HepG2 (cell line): ENCODE measurements around the gene RRN3. TPM values are rescaled to one million over a fixed set of nuclear protein-coding genes. Genes with fewer than 3 reads are reported as not detected.

ENCODE experiments used
- BRD4 ChIP-seq: sonication (generic); formaldehyde crosslinking; IDR thresholded peaks from 2 replicates; pipeline ENCODE4 v1.4.0; 2020; ENCODE audit warnings: missing genetic modification reagents
- FOSL2 ChIP-seq: sonication (generic); formaldehyde crosslinking; IDR thresholded peaks from 2 replicates; pipeline ENCODE4 v1.4.0; 2020; ENCODE audit warnings: missing genetic modification reagents
- HIVEP1 ChIP-seq: sonication (generic); formaldehyde crosslinking; IDR thresholded peaks from 2 replicates; pipeline ENCODE4 v1.4.0; 2020; ENCODE audit warnings: mild to moderate bottlenecking, missing genetic modification reagents
- ISL2 ChIP-seq: sonication (generic); formaldehyde crosslinking; IDR thresholded peaks from 2 replicates; pipeline ENCODE4 v1.5.0; 2020; ENCODE audit warnings: missing genetic modification reagents
- JUND ChIP-seq: sonication (generic); formaldehyde crosslinking; IDR thresholded peaks from 2 replicates; pipeline ENCODE4 v1.8.0; 2022; ENCODE audit warnings: mild to moderate bottlenecking, missing genetic modification reagents
- SOX5 ChIP-seq: IDR thresholded peaks from 2 replicates; pipeline ENCODE4 v1.6.1; 2016; ENCODE audit warnings: borderline replicate concordance
- TBX2 ChIP-seq: sonication (generic); formaldehyde crosslinking; IDR thresholded peaks from 2 replicates; pipeline ENCODE4 v1.5.0; 2020; ENCODE audit warnings: missing genetic modification reagents, mild to moderate bottlenecking, borderline replicate concordance
- ZBTB8A ChIP-seq: sonication (generic); formaldehyde crosslinking; IDR thresholded peaks from 2 replicates; pipeline ENCODE4 v1.4.0; 2020; ENCODE audit warnings: mild to moderate bottlenecking, low read depth, missing genetic modification reagents, borderline replicate concordance
- ZKSCAN8 ChIP-seq: IDR thresholded peaks from 2 replicates; pipeline ENCODE4 v1.6.1; 2016; ENCODE audit warnings: borderline replicate concordance, missing genetic modification reagents, missing compliant biosample characterization
- ZNF296 ChIP-seq: sonication (generic); formaldehyde crosslinking; conservative IDR thresholded peaks from 2 replicates; pipeline ENCODE4 v1.5.0; 2020; ENCODE audit warnings: mild to moderate bottlenecking, missing genetic modification reagents
- ZNF44 ChIP-seq: sonication (generic); formaldehyde crosslinking; IDR thresholded peaks from 2 replicates; pipeline ENCODE4 v1.5.1; 2020; ENCODE audit warnings: mild to moderate bottlenecking, missing genetic modification reagents
- ZNF598 ChIP-seq: sonication (generic); formaldehyde crosslinking; IDR thresholded peaks from 2 replicates; pipeline ENCODE4 v1.5.1; 2020; ENCODE audit warnings: mild to moderate bottlenecking, missing genetic modification reagents, borderline replicate concordance
- ZNF83 ChIP-seq: sonication (generic); formaldehyde crosslinking; IDR thresholded peaks from 2 replicates; pipeline ENCODE4 v1.4.0; 2020; ENCODE audit warnings: missing genetic modification reagents, mild to moderate bottlenecking, borderline replicate concordance
- ZNF841 ChIP-seq: sonication (generic); formaldehyde crosslinking; IDR thresholded peaks from 2 replicates; pipeline ENCODE4 v1.8.1; 2023; ENCODE audit warnings: missing genetic modification reagents, borderline replicate concordance
- polyA plus RNA-seq, 8 experiments: library from polyadenylated mRNA; depleted of rRNA in 3 of 8; stranded (reverse) in 7 of 8; unstranded in 1 of 8; fragments of >200 nt; fragmentation: Illumina TruSeq in 4 of 8; extraction: Trizol in 4 of 8; gene quantifications; 2 replicates each; pipeline versions ENCODE4 v1.2.1 to v1.2.3, GENCODE V29; 2011 to 2016; ENCODE audit warnings: low read depth in 4 of 8, missing spikeins in 1 of 8, mixed read lengths in 1 of 8; ENCODE audit not compliant: insufficient read depth in 1 of 8
- total RNA-seq, 5 experiments: library from RNA; depleted of rRNA; stranded (reverse); fragments of >200 nt; fragmentation: Illumina TruSeq; extraction: Trizol; gene quantifications; 2 replicates each; pipeline ENCODE4 v1.2.3, GENCODE V29; 2016; ENCODE audit warnings: low read depth in 1 of 5
- TF ChIP-seq, protein P1 (sequence below): sonication (generic); formaldehyde crosslinking; IDR thresholded peaks from 2 replicates; pipeline ENCODE4 v1.8.1; 2022; ENCODE audit warnings: low read depth, mild to moderate bottlenecking, missing genetic modification reagents
- TF ChIP-seq, protein P2 (sequence below): fragments of 450-650 bp; IDR thresholded peaks from 2 replicates; pipeline ENCODE4 v1.6.1; 2016
- TF ChIP-seq, protein P3 (sequence below): sonication (generic); formaldehyde crosslinking; IDR thresholded peaks from 2 replicates; pipeline ENCODE4 v1.5.0; 2020; ENCODE audit warnings: missing genetic modification reagents, mild to moderate bottlenecking, borderline replicate concordance
- TF ChIP-seq, protein P4 (sequence below): sonication (generic); formaldehyde crosslinking; IDR thresholded peaks from 2 replicates; pipeline ENCODE4 v1.4.0; 2020; ENCODE audit warnings: missing genetic modification reagents, borderline replicate concordance
- TF ChIP-seq, protein P5 (sequence below): sonication (generic); formaldehyde crosslinking; IDR thresholded peaks from 2 replicates; pipeline ENCODE4 v1.8.0; 2022; ENCODE audit warnings: mild to moderate bottlenecking, missing genetic modification reagents, moderate library complexity
- TF ChIP-seq, protein P6 (sequence below), 2 experiments: fragments of 450-650 bp in 1 of 2; sonication (generic) in 1 of 2; formaldehyde crosslinking; IDR thresholded peaks; 2 replicates each; pipeline versions ENCODE4 v1.5.0 to v1.8.0; 2020 to 2022; ENCODE audit warnings: mild to moderate bottlenecking in 1 of 2, missing genetic modification reagents in 1 of 2

RRN3 gene
- total and polyA plus RNA-seq, 2 of the 13 experiments (the other 11 are each of a cell fraction or from before 2014, with no cell fraction given): 45.8 to 67.0 TPM

DNA sequence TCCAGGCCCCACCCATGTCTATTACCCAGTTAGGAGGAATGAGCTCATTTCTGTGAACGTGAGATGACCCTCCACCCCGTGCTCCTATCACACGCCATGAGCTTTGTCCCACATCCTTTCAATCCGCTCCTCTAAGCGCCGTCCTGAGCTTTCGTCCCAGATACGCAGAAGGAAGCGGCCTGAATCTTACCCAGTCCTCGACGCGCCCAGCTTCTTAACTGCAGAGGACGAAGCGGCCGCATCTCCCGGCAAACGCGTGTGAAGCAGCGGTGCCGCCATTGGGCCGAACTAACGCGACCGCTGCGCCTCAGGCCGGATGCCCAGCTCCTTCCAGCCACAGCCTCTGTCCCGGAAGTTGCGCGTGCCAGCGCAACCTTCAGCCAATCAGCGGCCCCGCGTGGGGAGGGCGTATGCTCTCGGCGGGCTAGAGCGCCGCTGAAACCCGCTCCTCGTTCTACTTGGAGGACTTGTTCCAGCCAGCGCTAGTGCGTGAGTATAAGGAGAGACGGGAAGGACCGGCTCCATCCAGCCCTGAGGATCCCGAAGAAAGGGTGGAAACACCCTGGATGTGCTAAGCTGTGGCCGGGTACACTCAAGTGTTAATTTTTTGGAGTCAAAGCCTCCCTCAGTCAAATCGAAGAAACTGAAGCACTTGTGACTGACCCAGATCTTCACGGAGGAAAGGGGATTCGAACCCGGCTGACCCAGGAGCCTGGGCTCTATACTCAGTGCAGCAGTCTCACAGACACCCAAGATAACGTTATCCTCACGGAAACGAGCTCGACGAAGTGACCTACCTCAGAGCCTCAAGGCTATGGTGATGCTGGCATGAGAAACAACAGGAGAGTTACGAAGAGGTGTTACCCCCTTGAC is at the start of gene RRN3 (continued):
- peak; percentile 93 for TF ChIP-seq ZNF44
- peak; percentile 93 for TF ChIP-seq TBX2 (CRISPR knock-in tag)
- TF ChIP-seq, protein P1, sequence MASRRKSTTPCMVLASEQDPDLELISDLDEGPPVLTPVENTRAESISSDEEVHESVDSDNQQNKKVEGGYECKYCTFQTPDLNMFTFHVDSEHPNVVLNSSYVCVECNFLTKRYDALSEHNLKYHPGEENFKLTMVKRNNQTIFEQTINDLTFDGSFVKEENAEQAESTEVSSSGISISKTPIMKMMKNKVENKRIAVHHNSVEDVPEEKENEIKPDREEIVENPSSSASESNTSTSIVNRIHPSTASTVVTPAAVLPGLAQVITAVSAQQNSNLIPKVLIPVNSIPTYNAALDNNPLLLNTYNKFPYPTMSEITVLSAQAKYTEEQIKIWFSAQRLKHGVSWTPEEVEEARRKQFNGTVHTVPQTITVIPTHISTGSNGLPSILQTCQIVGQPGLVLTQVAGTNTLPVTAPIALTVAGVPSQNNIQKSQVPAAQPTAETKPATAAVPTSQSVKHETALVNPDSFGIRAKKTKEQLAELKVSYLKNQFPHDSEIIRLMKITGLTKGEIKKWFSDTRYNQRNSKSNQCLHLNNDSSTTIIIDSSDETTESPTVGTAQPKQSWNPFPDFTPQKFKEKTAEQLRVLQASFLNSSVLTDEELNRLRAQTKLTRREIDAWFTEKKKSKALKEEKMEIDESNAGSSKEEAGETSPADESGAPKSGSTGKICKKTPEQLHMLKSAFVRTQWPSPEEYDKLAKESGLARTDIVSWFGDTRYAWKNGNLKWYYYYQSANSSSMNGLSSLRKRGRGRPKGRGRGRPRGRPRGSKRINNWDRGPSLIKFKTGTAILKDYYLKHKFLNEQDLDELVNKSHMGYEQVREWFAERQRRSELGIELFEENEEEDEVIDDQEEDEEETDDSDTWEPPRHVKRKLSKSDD (CRISPR knock-in tag): peak; percentile 89
- TF ChIP-seq, protein P2, sequence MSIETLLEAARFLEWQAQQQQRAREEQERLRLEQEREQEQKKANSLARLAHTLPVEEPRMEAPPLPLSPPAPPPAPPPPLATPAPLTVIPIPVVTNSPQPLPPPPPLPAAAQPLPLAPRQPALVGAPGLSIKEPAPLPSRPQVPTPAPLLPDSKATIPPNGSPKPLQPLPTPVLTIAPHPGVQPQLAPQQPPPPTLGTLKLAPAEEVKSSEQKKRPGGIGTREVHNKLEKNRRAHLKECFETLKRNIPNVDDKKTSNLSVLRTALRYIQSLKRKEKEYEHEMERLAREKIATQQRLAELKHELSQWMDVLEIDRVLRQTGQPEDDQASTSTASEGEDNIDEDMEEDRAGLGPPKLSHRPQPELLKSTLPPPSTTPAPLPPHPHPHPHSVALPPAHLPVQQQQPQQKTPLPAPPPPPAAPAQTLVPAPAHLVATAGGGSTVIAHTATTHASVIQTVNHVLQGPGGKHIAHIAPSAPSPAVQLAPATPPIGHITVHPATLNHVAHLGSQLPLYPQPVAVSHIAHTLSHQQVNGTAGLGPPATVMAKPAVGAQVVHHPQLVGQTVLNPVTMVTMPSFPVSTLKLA: peak; percentile 76
- peak; percentile 63 for TF ChIP-seq FOSL2 (CRISPR knock-in tag)
- TF ChIP-seq, protein P3, sequence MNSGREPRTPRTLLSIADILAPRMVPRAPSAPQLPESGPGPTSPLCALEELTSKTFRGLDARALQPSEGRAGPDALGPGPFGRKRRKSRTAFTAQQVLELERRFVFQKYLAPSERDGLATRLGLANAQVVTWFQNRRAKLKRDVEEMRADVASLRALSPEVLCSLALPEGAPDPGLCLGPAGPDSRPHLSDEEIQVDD (CRISPR knock-in tag): peak; percentile 77
- TF ChIP-seq ZNF296 (CRISPR knock-in tag): peak; percentile 86; the same call in 1 of the 2 replicates
- TF ChIP-seq ZNF598 (CRISPR knock-in tag): peak; percentile 91; the same call in 1 of the 2 replicates
- TF ChIP-seq, protein P4, sequence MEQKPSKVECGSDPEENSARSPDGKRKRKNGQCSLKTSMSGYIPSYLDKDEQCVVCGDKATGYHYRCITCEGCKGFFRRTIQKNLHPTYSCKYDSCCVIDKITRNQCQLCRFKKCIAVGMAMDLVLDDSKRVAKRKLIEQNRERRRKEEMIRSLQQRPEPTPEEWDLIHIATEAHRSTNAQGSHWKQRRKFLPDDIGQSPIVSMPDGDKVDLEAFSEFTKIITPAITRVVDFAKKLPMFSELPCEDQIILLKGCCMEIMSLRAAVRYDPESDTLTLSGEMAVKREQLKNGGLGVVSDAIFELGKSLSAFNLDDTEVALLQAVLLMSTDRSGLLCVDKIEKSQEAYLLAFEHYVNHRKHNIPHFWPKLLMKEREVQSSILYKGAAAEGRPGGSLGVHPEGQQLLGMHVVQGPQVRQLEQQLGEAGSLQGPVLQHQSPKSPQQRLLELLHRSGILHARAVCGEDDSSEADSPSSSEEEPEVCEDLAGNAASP (CRISPR knock-in tag): peak; percentile 70; the same call in 1 of the 2 replicates
- TF ChIP-seq SOX5 (CRISPR knock-in tag): peak; percentile 64
- peak; percentile 99 for TF ChIP-seq BRD4 (CRISPR knock-in tag)
- peak; percentile 81 for TF ChIP-seq HIVEP1
- TF ChIP-seq ZNF841: 0 out of 2 replicates have a peak, but pooled peaks have one; percentile 7
- TF ChIP-seq, protein P5, sequence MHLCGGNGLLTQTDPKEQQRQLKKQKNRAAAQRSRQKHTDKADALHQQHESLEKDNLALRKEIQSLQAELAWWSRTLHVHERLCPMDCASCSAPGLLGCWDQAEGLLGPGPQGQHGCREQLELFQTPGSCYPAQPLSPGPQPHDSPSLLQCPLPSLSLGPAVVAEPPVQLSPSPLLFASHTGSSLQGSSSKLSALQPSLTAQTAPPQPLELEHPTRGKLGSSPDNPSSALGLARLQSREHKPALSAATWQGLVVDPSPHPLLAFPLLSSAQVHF: peak; percentile 76
- TF ChIP-seq ISL2 (CRISPR knock-in tag): peak; percentile 64
- TF ChIP-seq, protein P6, sequence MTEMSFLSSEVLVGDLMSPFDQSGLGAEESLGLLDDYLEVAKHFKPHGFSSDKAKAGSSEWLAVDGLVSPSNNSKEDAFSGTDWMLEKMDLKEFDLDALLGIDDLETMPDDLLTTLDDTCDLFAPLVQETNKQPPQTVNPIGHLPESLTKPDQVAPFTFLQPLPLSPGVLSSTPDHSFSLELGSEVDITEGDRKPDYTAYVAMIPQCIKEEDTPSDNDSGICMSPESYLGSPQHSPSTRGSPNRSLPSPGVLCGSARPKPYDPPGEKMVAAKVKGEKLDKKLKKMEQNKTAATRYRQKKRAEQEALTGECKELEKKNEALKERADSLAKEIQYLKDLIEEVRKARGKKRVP (CRISPR knock-in tag; IDR thresholded peaks at IDR 0.05): peak in 1 of 2 experiments; percentile 93; a peak in 2 of 4 replicates
- TF ChIP-seq JUND (CRISPR knock-in tag): 0 out of 2 replicates have a peak, but pooled peaks have one; percentile 16
- TF ChIP-seq ZNF83 (CRISPR knock-in tag): peak; percentile 69
- peak; percentile 89; the same call in 1 of the 2 replicates for TF ChIP-seq ZBTB8A (CRISPR knock-in tag)
- peak; percentile 85 for TF ChIP-seq ZKSCAN8 (CRISPR knock-in tag)
